Panc1 (cell line): ENCODE measurements around the gene TANGO2.

Source experiments
- CTCF ChIP-seq: fragments of 450-650 bp; IDR thresholded peaks from 2 replicates; pipeline ENCODE4 v1.5.1; 2017; ENCODE audit warnings: mild to moderate bottlenecking
- POLR2AphosphoS5 ChIP-seq: IDR thresholded peaks from 2 replicates; pipeline ENCODE4 v1.6.1; 2012; ENCODE audit warnings: mild to moderate bottlenecking, low read depth, low read length, moderate library complexity
- REST ChIP-seq, 2 experiments: IDR thresholded peaks; 2 replicates each; pipeline ENCODE4 v1.6.1; 2011 to 2012; ENCODE audit warnings: low read depth in 2 of 2, control low read depth in 1 of 2, low read length in 1 of 2, mild to moderate bottlenecking in 1 of 2, moderate library complexity in 1 of 2; ENCODE audit not compliant: insufficient read depth in 1 of 2

- TF ChIP-seq CTCF, result no peak
- TF ChIP-seq POLR2AphosphoS5, result no peak
- no peak for TF ChIP-seq REST (IDR thresholded peaks at IDR 0.05; ENCODE audit: insufficient read depth in 1 of 2, low read depth in 2 of 2, low read length in 1 of 2)
Observed at GRCh38 chr22:20107471-20107901, 86.6 kb downstream of the TANGO2 start.
